ENCODE results near the gene CDK11A.
"Not testable (repeated sequence)": the region's sequence is repeated elsewhere in the genome, so short reads cannot be mapped to it uniquely, and the experiment has no call there.

CDK11A gene

GRCh38 chr1:1754051-1754815, 30.1 kb upstream of the CDK11A start:
- DNase-seq: no peak

DNA sequence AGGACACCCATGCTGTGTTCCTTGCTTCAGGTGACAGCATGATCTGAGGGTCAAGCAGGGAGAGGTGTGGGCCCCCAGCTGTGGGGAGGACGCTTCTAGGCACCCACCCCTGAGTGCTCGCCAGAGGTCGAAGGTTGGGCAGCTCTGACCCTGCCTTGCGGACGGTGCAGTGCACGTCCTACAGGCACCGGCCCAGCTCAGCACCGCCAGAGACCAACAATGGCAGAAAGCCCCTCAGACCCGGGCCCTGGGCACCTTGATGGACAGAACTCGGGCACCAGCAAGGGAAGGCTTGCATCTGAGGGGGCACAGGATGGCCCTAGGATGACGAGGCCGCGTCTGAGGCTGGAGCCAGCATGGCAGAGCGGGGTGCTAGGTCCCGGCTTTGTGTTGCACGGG, 29.4 kb upstream of the CDK11A start:
- no peak for DNase-seq

DNA sequence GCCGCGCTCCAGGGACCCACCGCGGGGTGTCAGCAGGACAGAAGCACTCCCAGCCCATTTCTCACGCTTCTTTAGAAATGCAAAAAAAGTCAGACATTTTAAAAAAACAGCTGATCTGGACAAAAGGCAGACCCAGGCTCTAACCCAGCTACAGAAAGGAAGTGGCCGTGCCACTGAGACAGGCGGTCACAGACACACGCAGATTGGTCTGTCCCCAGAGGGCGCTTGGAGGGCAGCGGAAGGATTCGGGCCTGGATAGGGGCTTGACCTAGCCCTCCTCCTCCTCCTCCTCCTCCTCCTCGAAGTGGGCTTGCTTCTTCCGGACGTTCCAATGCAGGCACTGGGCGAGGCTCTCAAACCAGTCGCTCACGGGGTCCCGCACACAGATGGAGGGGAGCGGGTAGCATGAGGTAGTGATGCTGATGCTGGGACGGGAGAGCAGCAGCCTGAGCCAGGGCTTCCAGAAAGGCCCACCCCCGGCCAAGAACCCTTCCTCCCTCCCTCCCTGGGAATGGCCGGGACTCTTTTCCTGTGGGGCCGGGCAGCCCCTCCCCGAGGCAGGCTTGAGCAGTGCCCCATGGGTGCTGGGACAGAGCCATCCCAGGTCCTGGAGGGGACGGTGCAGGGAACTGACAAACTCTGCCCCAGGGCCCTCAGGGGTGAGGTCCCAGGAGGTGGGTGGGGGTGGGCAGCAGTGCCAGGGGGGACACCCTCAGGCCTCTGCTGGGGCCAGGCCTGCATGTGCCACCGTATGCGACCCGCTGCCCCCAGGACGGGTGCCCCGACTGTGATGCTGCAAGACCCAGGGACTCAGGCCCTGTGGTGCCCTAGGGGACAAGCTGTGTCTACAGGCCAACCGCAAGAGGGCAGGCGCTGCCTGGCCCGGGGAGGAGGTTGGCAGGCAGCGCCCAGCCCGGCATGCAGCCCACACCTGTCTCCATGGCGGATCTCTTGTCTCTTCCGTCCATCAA, 28.8 kb upstream of the CDK11A start:
- DNase-seq: no peak

- no peak for DNase-seq
These were observed 28.0 kb upstream of the CDK11A start for GRCh38 chr1:1752190-1752589.

DNA sequence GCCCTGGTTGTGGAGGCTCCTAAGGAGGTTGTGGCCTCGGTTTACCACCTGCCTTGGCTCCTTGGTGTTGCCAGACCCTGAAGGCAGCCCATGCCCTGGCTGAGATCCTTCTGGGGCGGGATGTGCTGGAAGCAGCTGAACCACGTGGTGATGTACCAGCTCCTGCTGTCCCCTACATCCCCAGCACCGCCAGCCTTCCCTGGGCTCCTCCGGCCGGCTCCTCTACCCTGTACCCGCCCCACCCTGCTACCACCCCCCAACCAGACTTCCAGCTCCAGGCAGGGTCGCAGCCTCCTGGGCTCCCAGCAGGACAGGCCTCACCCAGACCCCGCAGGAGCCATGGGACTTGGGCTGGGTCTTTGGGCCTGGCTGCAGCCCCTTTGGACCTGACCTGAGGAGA, 25.8 kb upstream of the CDK11A start:
- DNase-seq: not testable (repeated sequence)

GRCh38 chr1:1748686-1749321, 24.6 kb upstream of the CDK11A start:
- no peak for DNase-seq

DNA sequence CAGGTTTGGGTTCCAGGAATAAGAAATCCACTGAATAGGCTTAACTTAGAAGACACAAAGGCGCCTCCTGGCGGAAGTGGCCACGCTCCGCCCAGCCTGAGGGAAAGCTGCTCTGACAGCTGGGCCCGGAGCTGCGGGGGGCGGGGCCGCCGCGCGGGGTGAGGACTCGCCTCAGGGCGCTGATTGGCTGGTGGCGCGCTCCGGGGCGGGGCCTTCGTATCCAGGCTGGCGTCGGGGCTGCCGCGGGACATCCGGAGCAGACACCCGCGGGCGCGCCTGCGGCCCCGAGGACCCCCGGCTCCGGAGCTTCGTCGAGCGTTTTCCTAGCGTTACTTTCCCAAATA, 22.4 kb upstream of the CDK11A start:
- DNase-seq: not testable (repeated sequence)

DNA sequence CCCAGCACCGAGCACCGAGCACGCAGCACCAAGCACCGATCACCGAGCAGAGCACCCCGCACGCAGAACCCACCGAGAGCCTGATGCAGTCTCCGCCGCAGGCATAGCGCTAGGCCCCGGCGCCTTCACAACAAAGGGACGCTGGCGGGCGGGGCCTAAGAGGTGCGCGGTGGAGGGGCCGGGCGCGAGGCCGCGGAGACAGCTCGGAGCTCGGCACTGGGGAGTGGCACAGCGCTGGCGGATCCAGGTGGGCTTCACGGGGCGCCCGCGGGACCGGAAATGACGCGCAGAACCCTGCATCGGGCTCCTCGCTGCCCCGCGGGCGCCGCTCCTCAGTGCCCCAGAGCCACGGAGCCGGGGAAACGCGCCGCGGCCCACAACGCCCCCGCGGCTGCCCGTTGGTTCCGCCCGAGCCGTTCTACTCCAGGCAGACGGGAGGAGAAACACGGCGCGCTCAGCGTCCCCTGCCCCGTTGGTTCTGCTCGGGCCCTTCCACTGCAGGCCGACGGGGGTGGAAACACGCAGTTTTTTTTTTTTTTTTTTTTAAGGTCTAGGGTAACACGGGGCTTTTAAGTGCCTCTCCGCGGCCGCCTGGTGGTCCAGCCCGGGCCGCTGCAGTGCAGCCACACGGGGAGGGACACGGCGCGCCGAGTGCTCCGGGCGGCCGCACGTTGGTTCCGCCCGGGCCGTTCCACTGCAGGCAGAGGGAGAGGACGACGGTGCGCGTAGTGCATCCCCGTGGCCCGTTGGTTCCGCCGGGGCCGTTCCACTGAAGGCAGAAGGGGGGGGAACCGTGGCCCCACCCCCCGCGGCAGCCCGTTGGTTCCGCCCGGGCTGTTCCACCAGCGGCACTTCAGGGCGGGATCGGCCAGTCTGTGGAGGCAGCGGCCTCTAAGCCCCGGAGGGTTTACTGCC, 21.8 kb upstream of the CDK11A start:
- DNase-seq: not testable (repeated sequence)

GRCh38 chr1:1742529-1742928, 18.4 kb upstream of the CDK11A start:
- not testable (repeated sequence) for DNase-seq

GRCh38 chr1:1741013-1741412, 16.9 kb upstream of the CDK11A start:
- DNase-seq: not testable (repeated sequence)

- not testable (repeated sequence) for DNase-seq
These were observed 14.7 kb upstream of the CDK11A start for GRCh38 chr1:1738799-1739337.

- not testable (repeated sequence) for DNase-seq
These were observed 13.8 kb upstream of the CDK11A start for GRCh38 chr1:1737675-1738590.

DNA sequence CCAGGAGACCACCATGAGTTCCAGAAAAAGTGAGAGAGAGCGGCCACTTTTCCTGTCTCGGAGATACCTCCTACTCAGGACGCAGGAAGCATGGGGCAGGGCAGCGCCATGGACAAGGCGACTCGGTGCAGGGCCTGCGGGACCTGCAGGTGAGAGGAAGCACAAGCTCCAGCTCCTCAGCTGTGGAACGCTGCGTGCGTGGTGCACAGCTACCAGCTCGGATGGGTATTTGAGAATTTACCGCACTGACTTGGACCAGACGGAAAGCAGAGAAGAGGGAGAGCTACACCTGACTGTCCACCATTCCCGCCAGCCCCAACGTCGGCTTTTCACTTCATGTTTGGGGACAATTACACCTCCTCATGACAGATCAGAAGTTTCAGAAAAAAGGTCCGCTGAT, 8.2 kb upstream of the CDK11A start:
- DNase-seq: no peak

- DNase-seq: no peak
These were observed 6.7 kb upstream of the CDK11A start for GRCh38 chr1:1730870-1731269.

DNA sequence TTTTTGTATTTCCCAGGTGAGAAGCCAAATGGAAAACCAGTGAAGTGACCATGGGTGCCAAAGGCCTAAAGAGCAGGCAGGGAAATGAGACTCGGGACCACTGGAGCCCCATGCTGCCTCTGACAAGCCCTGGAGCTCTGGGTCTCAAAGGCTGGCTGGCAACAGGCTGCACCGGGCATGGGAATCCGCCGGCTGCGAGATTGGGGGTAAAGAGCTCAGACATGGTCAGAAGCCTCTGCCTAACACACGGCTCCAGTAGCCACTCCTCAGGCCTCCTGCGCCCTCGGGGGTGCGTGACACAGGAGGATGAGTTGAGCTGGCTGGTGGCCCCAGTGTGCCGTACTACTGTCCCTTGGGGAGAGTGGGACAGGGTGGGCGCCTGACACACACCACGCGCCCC, 6.1 kb upstream of the CDK11A start:
- not testable (repeated sequence) for DNase-seq

GRCh38 chr1:1729116-1729816, 5.1 kb upstream of the CDK11A start:
- DNase-seq: not testable (repeated sequence)

- DNase-seq: not testable (repeated sequence)
These were observed 4.3 kb upstream of the CDK11A start for GRCh38 chr1:1728308-1729005.

DNA sequence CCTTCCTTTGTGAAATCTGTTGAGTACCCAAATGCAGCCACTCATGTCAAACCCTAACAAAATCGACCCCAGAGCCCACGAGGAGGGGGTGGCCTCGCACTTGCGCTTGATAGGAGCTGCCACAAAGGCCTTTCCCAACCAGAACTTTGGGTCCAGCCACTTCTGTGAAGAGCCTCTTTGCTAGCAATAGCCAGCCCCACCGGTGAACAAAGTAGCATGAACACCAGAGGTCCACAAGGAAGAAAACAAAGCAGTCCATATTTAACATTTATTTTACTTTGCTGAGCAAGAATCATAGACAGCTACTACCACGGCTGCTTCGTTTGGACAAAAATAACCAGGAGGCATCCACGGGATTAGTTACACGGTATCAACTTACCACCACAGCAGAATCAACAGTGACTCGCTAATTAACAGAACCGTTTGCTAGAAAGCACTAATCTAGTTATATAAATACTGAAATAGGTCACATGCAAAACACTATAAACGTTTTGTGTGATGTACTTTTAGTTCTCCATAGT, 3.0 kb upstream of the CDK11A start:
- not testable (repeated sequence) for DNase-seq

GRCh38 chr1:1726088-1726487, 1.9 kb upstream of the CDK11A start:
- not testable (repeated sequence) for DNase-seq

Measured in NCI-H2029 (cell line).